RPMI7951 (cell line): ENCODE results near the gene NFKBIL1. TPM values are rescaled to one million over a fixed set of nuclear protein-coding genes. Genes with fewer than 3 reads are reported as not detected.
"Not testable (repeated sequence)": the region's sequence is repeated elsewhere in the genome, so short reads cannot be mapped to it uniquely, and the experiment has no call there.

Experiments
- DNase-seq: peaks from one replicate; pipeline ENCODE4 v3.0.0-alpha.2; 2012; ENCODE audit warnings: low read depth
- total RNA-seq: library from RNA; depleted of rRNA; stranded (reverse); fragments of >200 nt; shearing (Covaris generic); gene quantifications from 2 replicates; pipeline ENCODE4 v1.2.3, GENCODE V29; 2014; rRNA removed

Gene NFKBIL1
- total RNA-seq, 1 experiment from 2014 or later, result 27.5 TPM

GRCh38 chr6:31580438-31580740 lies 33.0 kb downstream of the NFKBIL1 start:
- DNase-seq, result no peak

GRCh38 chr6:31580807-31581433 lies 33.5 kb downstream of the NFKBIL1 start:
- peak; percentile 78 for DNase-seq

- DNase-seq, result no peak
These were observed 34.2 kb downstream of the NFKBIL1 start for GRCh38 chr6:31581434-31582229.

GRCh38 chr6:31582230-31582643 lies 34.8 kb downstream of the NFKBIL1 start, which contains the start of gene LTB:
Gene LTB (minus strand): TSS chr6:31582424. CDS start chr6:31582417, 7 bp downstream.
- DNase-seq, result no peak

GRCh38 chr6:31585491-31585890 lies 38.1 kb downstream of the NFKBIL1 start:
- no peak for DNase-seq

- no peak for DNase-seq
These were observed 38.6 kb downstream of the NFKBIL1 start, which contains the start of gene LST1 for GRCh38 chr6:31586008-31586407. Gene LST1 (plus strand): TSS chr6:31586277. CDS start chr6:31587300, 1,023 bp downstream.

GRCh38 chr6:31586599-31587281 lies 39.3 kb downstream of the NFKBIL1 start:
- DNase-seq, result no peak

- no peak for DNase-seq
These were observed 40.7 kb downstream of the NFKBIL1 start for GRCh38 chr6:31587791-31588777.

GRCh38 chr6:31588871-31589650 lies 41.7 kb downstream of the NFKBIL1 start:
- DNase-seq, result peak; percentile 30

GRCh38 chr6:31590691-31591090 lies 43.3 kb downstream of the NFKBIL1 start:
- not testable (repeated sequence) for DNase-seq

GRCh38 chr6:31592396-31592771 lies 45.0 kb downstream of the NFKBIL1 start:
- DNase-seq, result no peak

- peak; percentile 56 for DNase-seq
These were observed 49.6 kb downstream of the NFKBIL1 start for GRCh38 chr6:31597006-31597405.

GRCh38 chr6:31607317-31607716 lies 59.9 kb downstream of the NFKBIL1 start:
- DNase-seq, result no peak

Other genes starting within 250 kb of the NFKBIL1 start
- gene HLA-B, start 190.4 kb upstream of the NFKBIL1 start, total RNA-seq, result 1,333 and 1,408 TPM in 2 replicates
- 42.3 and 42.9 TPM in 2 replicates for gene MICA, start 144.0 kb upstream of the NFKBIL1 start, total RNA-seq
- 31.0 and 34.4 TPM in 2 replicates for gene MICB, start 49.5 kb upstream of the NFKBIL1 start, total RNA-seq
- gene MCCD1, start 18.6 kb upstream of the NFKBIL1 start, total RNA-seq, result not detected in 2 replicates
- 472 and 494 TPM in 2 replicates for gene DDX39B, start 5.6 kb upstream of the NFKBIL1 start, total RNA-seq
- gene ATP6V1G2, start 1.0 kb upstream of the NFKBIL1 start, total RNA-seq, result 2.3 and 2.6 TPM in 2 replicates
- gene LTA, start 24.7 kb downstream of the NFKBIL1 start, total RNA-seq, result not detected in 2 replicates
- 1.7 TPM in 2 replicates for gene TNF, start 28.0 kb downstream of the NFKBIL1 start, total RNA-seq
- gene LTB, start 34.8 kb downstream of the NFKBIL1 start, total RNA-seq, result not detected in 2 replicates
- gene LST1, start 38.7 kb downstream of the NFKBIL1 start, total RNA-seq, result not detected in 2 replicates
- 0.36 TPM in 1 of 2 replicates, not detected in the other for gene NCR3, start 45.4 kb downstream of the NFKBIL1 start, total RNA-seq
- not detected in 2 replicates for gene AIF1, start 67.6 kb downstream of the NFKBIL1 start, total RNA-seq
- 52.8 and 53.7 TPM in 2 replicates for gene PRRC2A, start 73.1 kb downstream of the NFKBIL1 start, total RNA-seq
- gene BAG6, start 105.1 kb downstream of the NFKBIL1 start, total RNA-seq, result 124 and 161 TPM in 2 replicates
- 2.5 and 3.4 TPM in 2 replicates for gene APOM, start 108.3 kb downstream of the NFKBIL1 start, total RNA-seq
- 13.9 and 18.6 TPM in 2 replicates for gene C6orf47, start 113.2 kb downstream of the NFKBIL1 start, total RNA-seq
- gene GPANK1, start 117.4 kb downstream of the NFKBIL1 start, total RNA-seq, result 20.0 and 22.5 TPM in 2 replicates
- gene CSNK2B, start 118.5 kb downstream of the NFKBIL1 start, total RNA-seq, result 371 and 469 TPM in 2 replicates
- gene LY6G5B, start 122.4 kb downstream of the NFKBIL1 start, total RNA-seq, result 0.36 and 1.3 TPM in 2 replicates
- 2.9 and 3.2 TPM in 2 replicates for gene LY6G5C, start 133.5 kb downstream of the NFKBIL1 start, total RNA-seq
- gene ABHD16A, start 155.7 kb downstream of the NFKBIL1 start, total RNA-seq, result 36.7 and 36.9 TPM in 2 replicates
- not detected in 2 replicates for gene LY6G6F, start 159.3 kb downstream of the NFKBIL1 start, total RNA-seq
- gene LY6G6D, start 167.7 kb downstream of the NFKBIL1 start, total RNA-seq, result not detected in 2 replicates
- gene LY6G6C, start 174.1 kb downstream of the NFKBIL1 start, total RNA-seq, result not detected in 2 replicates
- gene MPIG6B, start 175.8 kb downstream of the NFKBIL1 start, total RNA-seq, result not detected in 2 replicates
- gene DDAH2, start 181.7 kb downstream of the NFKBIL1 start, total RNA-seq, result 39.4 and 53.3 TPM in 2 replicates
- gene CLIC1, start 188.9 kb downstream of the NFKBIL1 start, total RNA-seq, result 1,387 and 1,552 TPM in 2 replicates
- gene MSH5, start 192.4 kb downstream of the NFKBIL1 start, total RNA-seq, result 14.1 and 17.8 TPM in 2 replicates
- gene SAPCD1, start 215.0 kb downstream of the NFKBIL1 start, total RNA-seq, result 0.72 and 2.7 TPM in 2 replicates
- gene VWA7, start 229.7 kb downstream of the NFKBIL1 start, total RNA-seq, result 0.10 and 0.36 TPM in 2 replicates
- 26.4 and 33.6 TPM in 2 replicates for gene VARS1, start 248.1 kb downstream of the NFKBIL1 start, total RNA-seq